ENCODE results near the gene RTN4. TPM values are rescaled to one million over a fixed set of nuclear protein-coding genes. Genes with fewer than 3 reads are reported as not detected.

RTN4 gene
- total RNA-seq = 296 TPM
- 329 TPM for polyA plus RNA-seq (ENCODE audit: insufficient read depth, low read depth, low replicate concordance)
- long read RNA-seq, donor 1, transcript RTN4-215 (2 exons, 860 nt) = minor isoform, 10 of 79 reads
- long read RNA-seq, donor 1, transcript RTN4-205 (7 exons, 1,898 nt) = minor isoform, 15 of 79 reads
- long read RNA-seq, donor 1, transcript RTN4-201 (7 exons, 2,333 nt) = major isoform, 52 of 79 reads
- long read RNA-seq, donor 1, partial matches to known transcripts = 0 of 79 reads
- long read RNA-seq, donor 1, other reads (novel, unspliced or antisense) = 0 of 79 reads
- long read RNA-seq, donor 2, transcript RTN4-204 (8 exons, 2,390 nt) = minor isoform, 6 of 98 reads
- long read RNA-seq, donor 2, transcript RTN4-205 (7 exons, 1,898 nt) = minor isoform, 25 of 98 reads
- long read RNA-seq, donor 2, transcript RTN4-201 (7 exons, 2,333 nt) = major isoform, 41 of 98 reads
- long read RNA-seq, donor 2, transcript RTN4-215 (2 exons, 860 nt) = minor isoform, 6 of 98 reads
- long read RNA-seq, donor 2, partial matches to known transcripts = 16 of 98 reads
- long read RNA-seq, donor 2, other reads (novel, unspliced or antisense) = 0 of 98 reads
- long read RNA-seq, donor 3, transcript RTN4-201 (7 exons, 2,333 nt) = major isoform, 67 of 155 reads
- long read RNA-seq, donor 3, transcript RTN4-215 (2 exons, 860 nt) = minor isoform, 15 of 155 reads
- long read RNA-seq, donor 3, transcript RTN4-205 (7 exons, 1,898 nt) = minor isoform, 58 of 155 reads
- long read RNA-seq, donor 3, partial matches to known transcripts = 12 of 155 reads
- long read RNA-seq, donor 3, other reads (novel, unspliced or antisense) = 0 of 155 reads
- long read RNA-seq, donor 4, transcript RTN4-201 (7 exons, 2,333 nt) = major isoform, 42 of 84 reads
- long read RNA-seq, donor 4, transcript RTN4-215 (2 exons, 860 nt) = minor isoform, 6 of 84 reads
- long read RNA-seq, donor 4, transcript RTN4-204 (8 exons, 2,390 nt) = minor isoform, 5 of 84 reads
- long read RNA-seq, donor 4, transcript RTN4-205 (7 exons, 1,898 nt) = minor isoform, 29 of 84 reads
- long read RNA-seq, donor 4, partial matches to known transcripts = 0 of 84 reads
- long read RNA-seq, donor 4, other reads (novel, unspliced or antisense) = 0 of 84 reads
- long read RNA-seq, donor 5, partial matches to known transcripts = 0 of 8 reads
- long read RNA-seq, donor 5, other reads (novel, unspliced or antisense) = 0 of 8 reads
- long read RNA-seq, donor 6, transcript RTN4-205 (7 exons, 1,898 nt) = major isoform, 97 of 15,160 reads
- long read RNA-seq, donor 6, transcript RTN4-215 (2 exons, 860 nt) = minor isoform, 9 of 15,160 reads
- long read RNA-seq, donor 6, transcript RTN4-201 (7 exons, 2,333 nt) = minor isoform, 11 of 15,160 reads
- long read RNA-seq, donor 6, partial matches to known transcripts = 6,831 of 15,160 reads
- long read RNA-seq, donor 6, other reads (novel, unspliced or antisense) = 8,208 of 15,160 reads
- long read RNA-seq, donor 7, transcript RTN4-205 (7 exons, 1,898 nt) = minor isoform, 22 of 314 reads
- long read RNA-seq, donor 7, transcript RTN4-204 (8 exons, 2,390 nt) = minor isoform, 16 of 314 reads
- long read RNA-seq, donor 7, transcript RTN4-201 (7 exons, 2,333 nt) = major isoform, 170 of 314 reads
- long read RNA-seq, donor 7, partial matches to known transcripts = 99 of 314 reads
- long read RNA-seq, donor 7, other reads (novel, unspliced or antisense) = 7 of 314 reads
- long read RNA-seq, donor 8, transcript RTN4-205 (7 exons, 1,898 nt) = minor isoform, 24 of 89 reads
- long read RNA-seq, donor 8, transcript RTN4-215 (2 exons, 860 nt) = minor isoform, 9 of 89 reads
- long read RNA-seq, donor 8, transcript RTN4-201 (7 exons, 2,333 nt) = major isoform, 38 of 89 reads
- long read RNA-seq, donor 8, transcript RTN4-204 (8 exons, 2,390 nt) = minor isoform, 5 of 89 reads
- long read RNA-seq, donor 8, partial matches to known transcripts = 11 of 89 reads
- long read RNA-seq, donor 8, other reads (novel, unspliced or antisense) = 0 of 89 reads
- long read RNA-seq, donor 9, transcript RTN4-205 (7 exons, 1,898 nt) = minor isoform, 23 of 61 reads
- long read RNA-seq, donor 9, transcript RTN4-201 (7 exons, 2,333 nt) = major isoform, 35 of 61 reads
- long read RNA-seq, donor 9, partial matches to known transcripts = 0 of 61 reads
- long read RNA-seq, donor 9, other reads (novel, unspliced or antisense) = 0 of 61 reads
- long read RNA-seq, donor 10, transcript RTN4-205 (7 exons, 1,898 nt) = minor isoform, 24 of 254 reads
- long read RNA-seq, donor 10, transcript RTN4-201 (7 exons, 2,333 nt) = major isoform, 36 of 254 reads
- long read RNA-seq, donor 10, transcript RTN4-215 (2 exons, 860 nt) = minor isoform, 10 of 254 reads
- long read RNA-seq, donor 10, partial matches to known transcripts = 179 of 254 reads
- long read RNA-seq, donor 10, other reads (novel, unspliced or antisense) = 0 of 254 reads

GRCh38 chr2:55050100-55050994 lies at the start of gene RTN4:
RTN4 (minus strand) TSS chr2:55050451; CDS start chr2:55050300, 151 bp downstream.
- H3K4me1 ChIP-seq (ENCODE audit: control insufficient read depth in 2 of 3, insufficient read depth in 2 of 3, low read depth in 1 of 3, low read length in 3 of 3) = peaks cover 7 to 18% (median 12%) of the 10 kb centered on the region in 3 donors
- no peak for TF ChIP-seq CTCF (IDR thresholded peaks at IDR 0.05; ENCODE audit: borderline replicate concordance, extremely low read depth, insufficient read depth)
- H3K9me3 ChIP-seq (ENCODE audit: control insufficient read depth in 2 of 3, insufficient read depth in 1 of 3, low read length in 3 of 3) = no peaks in the 10 kb centered on the region
- FAIRE-seq (peak; percentile 74), DNase-seq (peak; percentile 99 to 100 (median 99))
- no peaks in the 10 kb centered on the region for H3K36me3 ChIP-seq (ENCODE audit: control insufficient read depth in 2 of 3, insufficient read depth in 3 of 3, low read length in 3 of 3)
- intact Hi-C loops (cut with DNase I) = no loop called here
- peak within 1 kb of the TSS; percentile 84 to 97 (median 94) for H3K4me3 ChIP-seq (ENCODE audit: low read length in 3 of 3)
- H3K9ac ChIP-seq (ENCODE audit: low read length in 3 of 3) = peak within 1 kb of the TSS; percentile 77 to 97 (median 97)
- peak within 1 kb of the TSS; percentile 96 to 99 for H3K27ac ChIP-seq (ENCODE audit: low read depth in 2 of 2, low read length in 2 of 2)
- no peaks in the 10 kb centered on the region for H3K27me3 ChIP-seq (ENCODE audit: control insufficient read depth, insufficient read depth, low read length)

GRCh38 chr2:55099493-55099877 lies 49.2 kb upstream of the RTN4 start:
- intact Hi-C loops (cut with DNase I) = no loop called here
- Histone ChIP-seq H3K4me3 (ENCODE audit: low read length in 3 of 3) (no peak overlapping the region), H3K4me1 (ENCODE audit: control insufficient read depth in 2 of 3, insufficient read depth in 2 of 3, low read depth in 1 of 3, low read length in 3 of 3) (peaks cover 0 to 3% (median 0%) of the 10 kb centered on the region in 3 donors), H3K27me3 (ENCODE audit: control insufficient read depth, insufficient read depth, low read length) (no peaks in the 10 kb centered on the region), H3K9ac (ENCODE audit: low read length in 3 of 3) (no peak overlapping the region), H3K27ac (ENCODE audit: low read depth in 2 of 2, low read length in 2 of 2) (peak overlapping the region in 1 of 2 donors; percentile 26), H3K36me3 (ENCODE audit: control insufficient read depth in 2 of 3, insufficient read depth in 3 of 3, low read length in 3 of 3) (no peaks in the 10 kb centered on the region), H3K9me3 (ENCODE audit: control insufficient read depth in 2 of 3, insufficient read depth in 1 of 3, low read length in 3 of 3) (no peaks in the 10 kb centered on the region)
- FAIRE-seq (no peak), DNase-seq (no peak)
- TF ChIP-seq CTCF (IDR thresholded peaks at IDR 0.05; ENCODE audit: borderline replicate concordance, extremely low read depth, insufficient read depth) = no peak
